NB4 (cell line): ENCODE data around the gene GRK2.

ENCODE experiments used
- MYC ChIP-seq: IDR thresholded peaks from 2 replicates; pipeline ENCODE4 v1.6.1; 2011; ENCODE audit warnings: low read depth, low read length
- POLR2A ChIP-seq: IDR thresholded peaks from 2 replicates; pipeline ENCODE4 v1.6.1; 2011; ENCODE audit warnings: mild to moderate bottlenecking; ENCODE audit not compliant: insufficient read length; ENCODE audit errors: extremely low read depth
- TF ChIP-seq, protein P1 (sequence below): IDR thresholded peaks from one replicate; pipeline ENCODE4 v1.5.1; 2012; ENCODE audit warnings: low read depth, low read length

DNA sequence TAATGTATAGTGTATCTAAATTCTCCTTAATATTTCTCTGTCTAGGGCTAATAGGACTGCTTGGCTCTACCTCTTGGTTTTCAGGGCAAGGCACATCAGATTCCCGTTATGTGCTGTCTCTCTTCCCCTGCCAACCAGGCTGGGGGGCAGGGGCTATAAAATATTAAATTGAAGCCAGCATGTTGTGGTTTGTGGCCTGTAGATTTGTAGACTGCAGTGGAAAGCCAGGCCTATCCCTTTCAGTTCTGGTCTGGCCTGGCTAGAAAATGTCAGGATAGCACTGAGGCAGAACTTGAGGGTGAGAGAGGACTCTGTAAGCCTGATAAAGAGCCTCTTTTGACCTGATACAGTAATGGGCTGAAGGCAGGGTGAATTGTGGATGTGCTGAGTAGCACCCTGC lies 14.4 kb upstream of the GRK2 start:
- TF ChIP-seq, protein P1, sequence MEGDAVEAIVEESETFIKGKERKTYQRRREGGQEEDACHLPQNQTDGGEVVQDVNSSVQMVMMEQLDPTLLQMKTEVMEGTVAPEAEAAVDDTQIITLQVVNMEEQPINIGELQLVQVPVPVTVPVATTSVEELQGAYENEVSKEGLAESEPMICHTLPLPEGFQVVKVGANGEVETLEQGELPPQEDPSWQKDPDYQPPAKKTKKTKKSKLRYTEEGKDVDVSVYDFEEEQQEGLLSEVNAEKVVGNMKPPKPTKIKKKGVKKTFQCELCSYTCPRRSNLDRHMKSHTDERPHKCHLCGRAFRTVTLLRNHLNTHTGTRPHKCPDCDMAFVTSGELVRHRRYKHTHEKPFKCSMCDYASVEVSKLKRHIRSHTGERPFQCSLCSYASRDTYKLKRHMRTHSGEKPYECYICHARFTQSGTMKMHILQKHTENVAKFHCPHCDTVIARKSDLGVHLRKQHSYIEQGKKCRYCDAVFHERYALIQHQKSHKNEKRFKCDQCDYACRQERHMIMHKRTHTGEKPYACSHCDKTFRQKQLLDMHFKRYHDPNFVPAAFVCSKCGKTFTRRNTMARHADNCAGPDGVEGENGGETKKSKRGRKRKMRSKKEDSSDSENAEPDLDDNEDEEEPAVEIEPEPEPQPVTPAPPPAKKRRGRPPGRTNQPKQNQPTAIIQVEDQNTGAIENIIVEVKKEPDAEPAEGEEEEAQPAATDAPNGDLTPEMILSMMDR, result no peak
- TF ChIP-seq POLR2A, result no peak
- TF ChIP-seq MYC, result no peak
